HepG2 (cell line): ENCODE data around the gene NAB2. TPM values are rescaled to one million over a fixed set of nuclear protein-coding genes. Genes with fewer than 3 reads are reported as not detected.
"Not testable (repeated sequence)": the region's sequence is repeated elsewhere in the genome, so short reads cannot be mapped to it uniquely, and the experiment has no call there.

ENCODE experiments used
- ATAC-seq: fragments of 200-7000 bp; cut with Tn5 transposase; 3 replicates; pipeline ENCODE4 v1.9.1; 2020; ENCODE audit warnings: mild to moderate bottlenecking, moderate library complexity
- BruUV-seq: library from RNA; stranded (reverse); fragments of 400-500 nt; replicated peaks from 2 replicates; lab custom pipeline; 2021; lab: Mats Ljungman, UMichigan
- CTCF ChIA-PET: fragments of 300-600 bp; formaldehyde crosslinking; extraction: SDS; loops from one replicate; lab custom pipeline; 2021; ENCODE audit warnings: low total read pairs, inconsistent platforms, low intra/inter-chr PET ratio; lab: Yijun Ruan, JAX
- POLR2A ChIA-PET: fragments of 350-600 bp; sonication (Branson Sonifier 250); formaldehyde crosslinking; loops from one replicate; lab custom pipeline; 2020; ENCODE audit warnings: antibody characterized with exemption, inconsistent platforms; lab: Yijun Ruan, JAX
- DNase-seq: peaks from one replicate; pipeline ENCODE4 v3.0.0-alpha.2; 2015; ENCODE audit warnings: low spot score
- FAIRE-seq: peaks from 3 replicates; lab custom pipeline; 2011; peaks lifted over from hg19 to GRCh38; lab: Jason Lieb, UNC
- H2AFZ ChIP-seq: one replicate; pipeline ENCODE4 v1.6.1; 2011; ENCODE audit warnings: low read length, inconsistent platforms
- H3K27ac ChIP-seq: fragments of 300-600 bp; 3 replicates; pipeline ENCODE4 v1.8.0; 2011; ENCODE audit warnings: mixed run types, mild to moderate bottlenecking, mixed read lengths, low read length, inconsistent platforms; ENCODE audit not compliant: insufficient read depth; ENCODE audit errors: extremely low read length
- H3K27me3 ChIP-seq, 2 experiments: fragments of 200-600 bp in 1 of 2; 2 replicates in 1 of 2; 3 replicates in 1 of 2; pipeline versions ENCODE4 v1.6.0 to v1.8.0; 2011; ENCODE audit warnings: low read length in 2 of 2, mild to moderate bottlenecking in 2 of 2, moderate library complexity in 2 of 2, inconsistent platforms in 1 of 2; ENCODE audit not compliant: insufficient read depth in 2 of 2, control insufficient read depth in 1 of 2
- H3K36me3 ChIP-seq, 2 experiments: fragments of 200-600 bp in 1 of 2; replicated peaks in 1 of 2; 2 replicates in 1 of 2; 3 replicates in 1 of 2; pipeline versions ENCODE4 v1.5.1 to v1.8.0; 2011; ENCODE audit warnings: low read length in 2 of 2, inconsistent platforms in 1 of 2; ENCODE audit not compliant: insufficient read depth in 2 of 2, control insufficient read depth in 1 of 2
- H3K4me1 ChIP-seq: 2 replicates; pipeline ENCODE4 v1.5.1; 2012; ENCODE audit warnings: low read length, inconsistent platforms; ENCODE audit not compliant: insufficient read depth
- H3K4me2 ChIP-seq: 2 replicates; pipeline ENCODE4 v1.6.0; 2011; ENCODE audit warnings: low read depth, low read length, inconsistent platforms
- H3K4me3 ChIP-seq, 3 experiments: fragments of 200-600 bp in 1 of 3; sonication (generic), shearing (Covaris generic) in 1 of 3; replicated peaks in 1 of 3; 2 replicates each; pipeline ENCODE4 v1.5.1; 2011 to 2016; ENCODE audit warnings: low read length in 3 of 3, inconsistent platforms in 2 of 3, low read depth in 2 of 3, mild to moderate bottlenecking in 2 of 3, control low read depth in 1 of 3, mixed read lengths in 1 of 3; ENCODE audit not compliant: insufficient read depth in 1 of 3
- H3K79me2 ChIP-seq: one replicate; pipeline ENCODE4 v1.6.1; 2011; ENCODE audit warnings: low read length, inconsistent platforms; ENCODE audit not compliant: insufficient read depth
- H3K9ac ChIP-seq: 2 replicates; pipeline ENCODE4 v1.6.0; 2011; ENCODE audit warnings: mild to moderate bottlenecking, low read depth, low read length, inconsistent platforms; ENCODE audit not compliant: insufficient read depth
- H3K9me3 ChIP-seq: 2 replicates; pipeline ENCODE4 v1.5.1; 2012; ENCODE audit warnings: mild to moderate bottlenecking, low read length
- H4K20me1 ChIP-seq: 2 replicates; pipeline ENCODE4 v1.6.0; 2011; ENCODE audit warnings: inconsistent platforms, mild to moderate bottlenecking, low read length, moderate library complexity; ENCODE audit not compliant: insufficient read depth
- DMAP1 ChIP-seq: IDR thresholded peaks from 2 replicates; pipeline ENCODE4 v1.6.1; 2016
- FLYWCH1 ChIP-seq: sonication (generic); formaldehyde crosslinking; IDR thresholded peaks from 2 replicates; pipeline ENCODE4 v1.8.1; 2023; ENCODE audit warnings: mild to moderate bottlenecking, missing genetic modification reagents
- HDAC6 ChIP-seq: fragments of 200-600 bp; sonication (generic); IDR thresholded peaks from 2 replicates; pipeline ENCODE4 v1.7.0; 2017; ENCODE audit warnings: mild to moderate bottlenecking, antibody characterized with exemption, low read length, low read depth
- JUN ChIP-seq: sonication (generic); formaldehyde crosslinking; IDR thresholded peaks from 2 replicates; pipeline ENCODE4 v1.4.0; 2020; ENCODE audit warnings: mild to moderate bottlenecking, missing genetic modification reagents
- SALL2 ChIP-seq: sonication (generic); formaldehyde crosslinking; IDR thresholded peaks from 2 replicates; pipeline ENCODE4 v1.8.1; 2023; ENCODE audit warnings: mild to moderate bottlenecking, missing genetic modification reagents, inconsistent platforms
- U2AF2 ChIP-seq: fragments of 200-400 bp; formaldehyde crosslinking; IDR thresholded peaks from 2 replicates; pipeline ENCODE4 v1.6.1; 2017; ENCODE audit warnings: low read depth, mild to moderate bottlenecking, low read length
- XRCC5 ChIP-seq: fragments of 200-400 bp; formaldehyde crosslinking; optimal IDR thresholded peaks from 2 replicates; pipeline ENCODE3; 2017; ENCODE audit warnings: mild to moderate bottlenecking, low read length
- ZNF10 ChIP-seq: sonication (generic); formaldehyde crosslinking; IDR thresholded peaks from 2 replicates; pipeline ENCODE4 v1.4.0; 2020; ENCODE audit warnings: mild to moderate bottlenecking, low read depth, missing genetic modification reagents, borderline replicate concordance
- ZNF274 ChIP-seq: sonication (generic); formaldehyde crosslinking; IDR thresholded peaks from 2 replicates; pipeline ENCODE4 v1.5.1; 2020; ENCODE audit warnings: mild to moderate bottlenecking, missing genetic modification reagents
- ZNF33B ChIP-seq: sonication (generic); formaldehyde crosslinking; IDR thresholded peaks from 2 replicates; pipeline ENCODE4 v1.5.1; 2020; ENCODE audit warnings: mild to moderate bottlenecking, missing genetic modification reagents
- ZNF367 ChIP-seq: sonication (generic); formaldehyde crosslinking; IDR thresholded peaks from 2 replicates; pipeline ENCODE4 v1.4.0; 2020; ENCODE audit warnings: missing genetic modification reagents, borderline replicate concordance
- ZNF441 ChIP-seq: sonication (generic); formaldehyde crosslinking; IDR thresholded peaks from 2 replicates; pipeline ENCODE4 v1.7.0; 2021; ENCODE audit warnings: missing genetic modification reagents, borderline replicate concordance
- ZNF558 ChIP-seq: sonication (generic); formaldehyde crosslinking; IDR thresholded peaks from 2 replicates; pipeline ENCODE4 v1.9.0; 2022; ENCODE audit warnings: mild to moderate bottlenecking, missing genetic modification reagents, borderline replicate concordance
- ZNF607 ChIP-seq: sonication (generic); formaldehyde crosslinking; IDR thresholded peaks from 2 replicates; pipeline ENCODE4 v1.5.1; 2020; ENCODE audit warnings: missing genetic modification reagents, mild to moderate bottlenecking, borderline replicate concordance
- ZNF720 ChIP-seq: sonication (generic); formaldehyde crosslinking; IDR thresholded peaks from 2 replicates; pipeline ENCODE4 v1.4.0; 2020; ENCODE audit warnings: missing genetic modification reagents
- WGBS: methylation state at CpG from one replicate; pipeline ENCODE4 v1.1.6; 2017; ENCODE audit warnings: low lambda C conversion rate; 5-methylcytosine and 5-hydroxymethylcytosine counted together
- in situ Hi-C: cut with HindIII; loops from 2 replicates; pipeline ENCODE4 v1.10.0; 2017; ENCODE audit warnings: low pct_unique_long_range_greater_than_20kb; ENCODE audit not compliant: extremely low pct_ligation_motif_present
- intact Hi-C: fragments of 100-400 bp; cut with micrococcal nuclease; formaldehyde crosslinking; loops from one replicate; pipeline ENCODE4 v1.10.0; 2022; ENCODE audit not compliant: unreplicated experiment
- polyA plus RNA-seq, 8 experiments: library from polyadenylated mRNA; depleted of rRNA in 3 of 8; stranded (reverse) in 7 of 8; unstranded in 1 of 8; fragments of >200 nt; fragmentation: Illumina TruSeq in 4 of 8; extraction: Trizol in 4 of 8; gene quantifications; 2 replicates each; pipeline versions ENCODE4 v1.2.1 to v1.2.3, GENCODE V29; 2011 to 2016; ENCODE audit warnings: low read depth in 4 of 8, missing spikeins in 1 of 8, mixed read lengths in 1 of 8; ENCODE audit not compliant: insufficient read depth in 1 of 8
- total RNA-seq, 5 experiments: library from RNA; depleted of rRNA; stranded (reverse); fragments of >200 nt; fragmentation: Illumina TruSeq; extraction: Trizol; gene quantifications; 2 replicates each; pipeline ENCODE4 v1.2.3, GENCODE V29; 2016; ENCODE audit warnings: low read depth in 1 of 5
- TF ChIP-seq, protein P1 (sequence below): sonication (generic); formaldehyde crosslinking; IDR thresholded peaks from 2 replicates; pipeline ENCODE4 v1.5.1; 2020; ENCODE audit warnings: missing genetic modification reagents, mild to moderate bottlenecking, borderline replicate concordance

Gene NAB2
- total and polyA plus RNA-seq, 2 of the 13 experiments (the other 11 are each of a cell fraction or from before 2014, with no cell fraction given): 11.7 to 12.9 TPM

DNA sequence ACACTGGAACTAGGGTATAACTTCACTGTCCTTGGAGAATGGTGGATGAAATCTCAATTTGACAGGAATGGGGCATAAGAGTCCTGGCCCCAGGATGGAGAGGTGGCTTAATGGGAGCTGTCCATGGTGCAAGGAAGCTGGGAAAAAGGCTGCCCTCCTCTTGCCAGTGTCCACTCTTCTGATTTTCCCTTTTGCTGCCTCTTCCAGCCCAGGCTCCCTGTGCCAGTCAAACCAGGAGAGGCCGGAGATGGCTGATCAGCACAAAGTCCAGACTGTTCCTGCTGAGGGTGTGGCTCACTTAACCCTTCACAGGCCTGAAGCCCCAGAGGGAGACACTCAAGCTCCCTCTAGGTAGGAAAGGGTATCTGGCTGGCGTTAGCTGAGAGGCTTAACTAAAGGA lies 39.0 kb upstream of the NAB2 start, which contains the start of gene MYO1A (continued):
- TF ChIP-seq, protein P1, sequence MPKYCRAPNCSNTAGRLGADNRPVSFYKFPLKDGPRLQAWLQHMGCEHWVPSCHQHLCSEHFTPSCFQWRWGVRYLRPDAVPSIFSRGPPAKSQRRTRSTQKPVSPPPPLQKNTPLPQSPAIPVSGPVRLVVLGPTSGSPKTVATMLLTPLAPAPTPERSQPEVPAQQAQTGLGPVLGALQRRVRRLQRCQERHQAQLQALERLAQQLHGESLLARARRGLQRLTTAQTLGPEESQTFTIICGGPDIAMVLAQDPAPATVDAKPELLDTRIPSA (CRISPR knock-in tag): no peak
- TF ChIP-seq ZNF367 (no peak), U2AF2 (no peak), XRCC5 (peak; percentile 56)

GRCh38 chr12:57051011-57051410 lies 37.9 kb upstream of the NAB2 start:
- no TSS peak for BruUV-seq
- CTCF ChIA-PET: no interaction called here

GRCh38 chr12:57053146-57053545 lies 35.8 kb upstream of the NAB2 start:
- 99% methylated on average over 4 of the region's 4 CpGs for WGBS
- POLR2A ChIA-PET, H3K9me3 ChIP-seq, H2AFZ ChIP-seq, ATAC-seq, H3K4me2 ChIP-seq, H3K9ac ChIP-seq, BruUV-seq, H3K27ac ChIP-seq, H3K79me2 ChIP-seq, H3K4me3 ChIP-seq, DNase-seq, H4K20me1 ChIP-seq, FAIRE-seq, H3K27me3 ChIP-seq, intact Hi-C loops, CTCF ChIA-PET: not testable (repeated sequence)
- H3K36me3 ChIP-seq: peaks cover 0 to 11% of the 10 kb centered on the region in 2 experiments; a peak in 3 of 5 replicates
- H3K4me1 ChIP-seq: peaks cover 34% of the 10 kb centered on the region
- in situ Hi-C loops: loop anchor here (5.0 kb wide), 1 partner anchor 46 kb away; the partner anchor contains the start of gene ZBTB39

More at GRCh38 chr12:57051011-57051410, 37.9 kb upstream of the NAB2 start:
- no peak overlapping the region for H3K4me2 ChIP-seq
- H3K36me3 ChIP-seq: no peaks in the 10 kb centered on the region
- POLR2A ChIA-PET: no interaction called here
- no peak overlapping the region for H3K27ac ChIP-seq
- in situ Hi-C loops (loop anchor here (5.0 kb wide), 1 partner anchor 44 kb away; the partner anchor contains the start of gene ZBTB39), intact Hi-C loops (no loop called here)
- no peaks in the 10 kb centered on the region for H3K27me3 ChIP-seq
- ATAC-seq (no peak), DNase-seq (no peak), FAIRE-seq (no peak)
- no peaks in the 10 kb centered on the region for H3K79me2 ChIP-seq
- no peak overlapping the region for H3K4me3 ChIP-seq
- H3K9ac ChIP-seq: no peak overlapping the region
- H3K9me3 ChIP-seq: no peaks in the 10 kb centered on the region
- H2AFZ ChIP-seq: no peak overlapping the region
- WGBS: 94% methylated on average over 1 of the region's 1 CpG
- TF ChIP-seq ZNF441 (CRISPR knock-in tag) (no peak), ZNF720 (CRISPR knock-in tag) (no peak), ZNF274 (CRISPR knock-in tag) (no peak), ZNF10 (CRISPR knock-in tag) (no peak), ZNF558 (no peak), DMAP1 (CRISPR knock-in tag) (no peak), ZNF607 (CRISPR knock-in tag) (no peak), FLYWCH1 (CRISPR knock-in tag) (no peak), SALL2 (CRISPR knock-in tag) (no peak), JUN (CRISPR knock-in tag) (no peak), ZNF33B (CRISPR knock-in tag) (no peak), HDAC6 (no peak)
- TF ChIP-seq, all 625 proteins: peak for 0
- Histone ChIP-seq H3K4me1 (peaks cover 38% of the 10 kb centered on the region), H4K20me1 (no peaks in the 10 kb centered on the region)
